ENCODE results near the gene SLC6A13.

The SLC6A13 gene

DNA sequence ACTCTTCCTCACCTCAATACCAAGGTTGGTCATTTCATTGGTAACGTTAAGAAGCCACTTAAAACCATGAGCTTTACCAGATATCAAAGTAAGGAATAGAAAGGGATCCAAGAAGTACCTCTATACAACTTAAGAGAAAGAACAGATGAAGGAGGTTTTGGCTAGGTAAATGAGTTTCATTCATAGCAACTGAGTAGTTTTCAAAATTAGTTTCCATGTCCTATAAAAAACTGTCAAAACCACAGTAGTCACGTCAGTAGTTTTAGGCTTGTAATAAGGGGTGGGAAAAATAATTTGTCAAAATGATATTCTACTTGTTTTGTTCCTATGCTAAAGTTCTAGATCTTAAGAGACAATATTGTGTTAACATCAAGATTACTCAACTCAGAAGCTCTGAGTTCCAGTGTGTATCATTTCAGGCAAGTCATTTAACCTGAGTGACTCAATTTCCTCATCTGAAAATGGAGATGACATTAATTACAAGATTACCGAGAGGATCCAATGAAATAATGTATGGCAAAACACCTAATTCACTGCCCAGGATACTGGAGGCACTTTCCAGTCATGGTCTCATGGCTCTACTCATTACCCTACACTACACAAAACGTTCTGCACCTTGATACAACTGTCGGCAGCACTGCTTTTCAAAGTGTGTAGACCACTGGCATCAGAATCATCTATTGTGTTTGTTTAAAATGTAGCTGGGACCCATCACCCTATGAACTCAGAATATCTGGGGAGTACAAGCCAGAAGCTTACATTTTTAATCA, 24.1 kb upstream of the SLC6A13 start:
- H3K36me3 ChIP-seq (ENCODE audit: low read depth), result peaks cover 71% of the 10 kb centered on the region
- no peak overlapping the region for H3K27ac ChIP-seq (ENCODE audit: poor library complexity, severe bottlenecking)
- no peaks in the 10 kb centered on the region for H3K27me3 ChIP-seq (ENCODE audit: insufficient read depth, poor library complexity, severe bottlenecking)
- TF ChIP-seq, protein P1, sequence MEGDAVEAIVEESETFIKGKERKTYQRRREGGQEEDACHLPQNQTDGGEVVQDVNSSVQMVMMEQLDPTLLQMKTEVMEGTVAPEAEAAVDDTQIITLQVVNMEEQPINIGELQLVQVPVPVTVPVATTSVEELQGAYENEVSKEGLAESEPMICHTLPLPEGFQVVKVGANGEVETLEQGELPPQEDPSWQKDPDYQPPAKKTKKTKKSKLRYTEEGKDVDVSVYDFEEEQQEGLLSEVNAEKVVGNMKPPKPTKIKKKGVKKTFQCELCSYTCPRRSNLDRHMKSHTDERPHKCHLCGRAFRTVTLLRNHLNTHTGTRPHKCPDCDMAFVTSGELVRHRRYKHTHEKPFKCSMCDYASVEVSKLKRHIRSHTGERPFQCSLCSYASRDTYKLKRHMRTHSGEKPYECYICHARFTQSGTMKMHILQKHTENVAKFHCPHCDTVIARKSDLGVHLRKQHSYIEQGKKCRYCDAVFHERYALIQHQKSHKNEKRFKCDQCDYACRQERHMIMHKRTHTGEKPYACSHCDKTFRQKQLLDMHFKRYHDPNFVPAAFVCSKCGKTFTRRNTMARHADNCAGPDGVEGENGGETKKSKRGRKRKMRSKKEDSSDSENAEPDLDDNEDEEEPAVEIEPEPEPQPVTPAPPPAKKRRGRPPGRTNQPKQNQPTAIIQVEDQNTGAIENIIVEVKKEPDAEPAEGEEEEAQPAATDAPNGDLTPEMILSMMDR (IDR thresholded peaks at IDR 0.05; ENCODE audit: poor library complexity, severe bottlenecking), result no peak
- H3K4me1 ChIP-seq (ENCODE audit: insufficient read depth, poor library complexity, severe bottlenecking), result no peaks in the 10 kb centered on the region
- no peak overlapping the region for H3K4me3 ChIP-seq (ENCODE audit: severe bottlenecking)
- DNase-seq (ENCODE audit: low spot score) (no peak), ATAC-seq (ENCODE audit: low read depth) (no peak)
- H3K9me3 ChIP-seq (ENCODE audit: severe bottlenecking), result no peaks in the 10 kb centered on the region

DNA sequence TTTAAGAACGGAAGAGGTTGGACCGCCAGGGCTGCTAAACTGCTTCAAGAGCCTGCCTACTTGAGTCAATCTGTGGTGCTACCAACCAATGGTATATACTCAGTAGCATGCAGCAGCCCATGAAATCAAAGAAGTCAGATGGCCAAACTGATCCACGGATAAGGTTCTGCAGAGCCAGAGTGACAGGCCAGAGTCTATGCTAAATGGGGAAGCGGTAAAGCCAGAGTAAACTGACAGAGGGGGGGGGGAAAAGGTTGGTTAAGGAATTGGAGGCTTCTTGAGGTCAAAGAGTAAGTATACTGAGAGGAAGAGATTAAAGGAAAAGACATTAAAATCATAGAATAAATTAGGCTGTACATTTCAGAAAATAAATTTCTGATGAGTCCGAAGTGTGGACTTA, 15.4 kb upstream of the SLC6A13 start:
- no peak for ATAC-seq (ENCODE audit: low read depth)
- Histone ChIP-seq H3K36me3 (ENCODE audit: low read depth) (peaks cover 8% of the 10 kb centered on the region), H3K27ac (ENCODE audit: poor library complexity, severe bottlenecking) (no peak overlapping the region), H3K27me3 (ENCODE audit: insufficient read depth, poor library complexity, severe bottlenecking) (peaks cover 2% of the 10 kb centered on the region), H3K9me3 (ENCODE audit: severe bottlenecking) (no peaks in the 10 kb centered on the region), H3K4me3 (ENCODE audit: severe bottlenecking) (no peak overlapping the region), H3K4me1 (ENCODE audit: insufficient read depth, poor library complexity, severe bottlenecking) (no peaks in the 10 kb centered on the region)
- TF ChIP-seq, protein P1 (IDR thresholded peaks at IDR 0.05; ENCODE audit: poor library complexity, severe bottlenecking), result no peak
- DNase-seq (ENCODE audit: low spot score), result no peak

DNA sequence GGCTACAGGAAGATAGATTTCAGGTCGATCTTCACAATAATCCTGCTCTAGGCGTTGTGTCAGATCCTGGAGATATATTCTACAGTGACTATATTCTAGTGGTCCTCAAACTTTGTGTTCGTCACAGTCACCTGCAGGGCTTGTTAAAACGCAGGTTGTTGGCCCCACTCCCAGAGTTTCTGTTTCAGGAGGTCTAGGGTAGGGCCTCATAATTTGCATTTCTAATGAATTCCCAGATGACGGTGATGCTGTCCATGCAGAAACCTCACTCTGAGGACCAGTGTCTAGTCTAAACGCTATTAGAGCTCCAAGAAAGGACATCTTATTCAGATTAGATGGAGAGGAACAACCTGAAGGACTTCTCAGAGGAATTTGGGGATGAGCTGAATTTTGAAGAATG, 13.2 kb upstream of the SLC6A13 start:
- H3K4me1 ChIP-seq (ENCODE audit: insufficient read depth, poor library complexity, severe bottlenecking), result no peaks in the 10 kb centered on the region
- DNase-seq (ENCODE audit: low spot score) (no peak), ATAC-seq (ENCODE audit: low read depth) (no peak)
- no peaks in the 10 kb centered on the region for H3K36me3 ChIP-seq (ENCODE audit: low read depth)
- H3K27ac ChIP-seq (ENCODE audit: poor library complexity, severe bottlenecking), result no peak overlapping the region
- H3K27me3 ChIP-seq (ENCODE audit: insufficient read depth, poor library complexity, severe bottlenecking), result peaks cover 2% of the 10 kb centered on the region
- H3K4me3 ChIP-seq (ENCODE audit: severe bottlenecking), result no peak overlapping the region
- no peaks in the 10 kb centered on the region for H3K9me3 ChIP-seq (ENCODE audit: severe bottlenecking)
- TF ChIP-seq, protein P1 (IDR thresholded peaks at IDR 0.05; ENCODE audit: poor library complexity, severe bottlenecking), result no peak

GRCh38 chr12:273382-273781, 10.7 kb upstream of the SLC6A13 start:
- ATAC-seq (ENCODE audit: low read depth) (no peak), DNase-seq (ENCODE audit: low spot score) (no peak)
- H3K9me3 ChIP-seq (ENCODE audit: severe bottlenecking), result no peaks in the 10 kb centered on the region
- H3K27ac ChIP-seq (ENCODE audit: poor library complexity, severe bottlenecking), result no peak overlapping the region
- no peak overlapping the region for H3K4me3 ChIP-seq (ENCODE audit: severe bottlenecking)
- TF ChIP-seq, protein P1 (IDR thresholded peaks at IDR 0.05; ENCODE audit: poor library complexity, severe bottlenecking), result no peak
- H3K4me1 ChIP-seq (ENCODE audit: insufficient read depth, poor library complexity, severe bottlenecking), result no peaks in the 10 kb centered on the region
- H3K36me3 ChIP-seq (ENCODE audit: low read depth), result no peaks in the 10 kb centered on the region
- H3K27me3 ChIP-seq (ENCODE audit: insufficient read depth, poor library complexity, severe bottlenecking), result peaks cover 2% of the 10 kb centered on the region

DNA sequence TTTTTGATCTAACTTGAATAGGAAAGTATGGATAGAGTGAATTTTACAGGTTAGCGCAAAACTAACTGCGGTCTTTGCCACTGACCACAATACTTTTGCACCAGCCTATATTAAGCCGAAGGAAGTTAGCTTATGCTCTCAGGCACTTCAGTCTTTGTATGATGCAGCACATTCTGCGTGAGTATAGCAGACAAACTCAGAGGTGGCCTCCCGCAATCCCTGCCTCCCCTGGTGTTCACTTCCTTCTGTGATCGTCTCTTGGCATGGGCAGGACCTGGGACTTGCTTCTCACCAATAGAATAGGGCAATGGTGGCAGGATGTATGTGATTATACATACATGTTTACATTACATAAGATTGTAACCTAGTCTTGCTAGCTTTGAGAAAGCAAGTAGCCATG, 10.3 kb upstream of the SLC6A13 start:
- no peak for DNase-seq (ENCODE audit: low spot score)
- Histone ChIP-seq H3K4me3 (ENCODE audit: severe bottlenecking) (no peak overlapping the region), H3K36me3 (ENCODE audit: low read depth) (no peaks in the 10 kb centered on the region), H3K9me3 (ENCODE audit: severe bottlenecking) (no peaks in the 10 kb centered on the region), H3K27me3 (ENCODE audit: insufficient read depth, poor library complexity, severe bottlenecking) (peaks cover 2% of the 10 kb centered on the region), H3K27ac (ENCODE audit: poor library complexity, severe bottlenecking) (no peak overlapping the region), H3K4me1 (ENCODE audit: insufficient read depth, poor library complexity, severe bottlenecking) (no peaks in the 10 kb centered on the region)
- TF ChIP-seq, protein P1 (IDR thresholded peaks at IDR 0.05; ENCODE audit: poor library complexity, severe bottlenecking), result no peak
- ATAC-seq (ENCODE audit: low read depth), result no peak

Measured in RWPE2 (cell line).